Skeletal muscle tissue (tissue), 2 donors: ENCODE results near the gene RNF135. TPM values are rescaled to one million over a fixed set of nuclear protein-coding genes. Genes with fewer than 3 reads are reported as not detected.

Source experiments
- small RNA-seq: library from RNA; depleted of rRNA; stranded (forward); fragments of <200 nt; gene quantifications from one replicate; pipeline ENCODE3, GENCODE V24; 2014
- total RNA-seq: library from RNA; depleted of rRNA; stranded (reverse); fragments of >200 nt; gene quantifications from one replicate; pipeline ENCODE4 v1.2.3, GENCODE V29; 2014

RNF135 gene
- total RNA-seq, 1 donor from 2014 or later, result 5.2 TPM

Small RNA genes within 50 kb of the gene (small RNA-seq; reads per million reads assigned to genes)
- not detected for gene AC138207.3
- not detected for gene RN7SL138P

Other genes starting within 250 kb of the RNF135 start
- 7.8 TPM for gene CRLF3, start 146.3 kb upstream of the RNF135 start, total RNA-seq
- 2.6 TPM for gene ATAD5, start 139.1 kb upstream of the RNF135 start, total RNA-seq
- gene TEFM, start 64.8 kb upstream of the RNF135 start, total RNA-seq, result 8.9 TPM
- gene ADAP2, start 49.1 kb upstream of the RNF135 start, total RNA-seq, result 9.4 TPM
- 76.2 TPM for gene NF1, start 123.9 kb downstream of the RNF135 start, total RNA-seq